Endometrial microvascular endothelial cells (primary cell): ENCODE results near the gene DUSP7. TPM values are rescaled to one million over a fixed set of nuclear protein-coding genes. Genes with fewer than 3 reads are reported as not detected.

Source experiments
- in situ Hi-C: cut with HindIII; loops from 2 replicates; pipeline ENCODE4 v1.10.0; 2017; ENCODE audit warnings: low sequenced_read_pairs, low pct_unique_long_range_greater_than_20kb; ENCODE audit errors: inconsistent ontology term
- total RNA-seq: library from RNA; depleted of rRNA; stranded (reverse); fragments of >200 nt; gene quantifications from one replicate; pipeline ENCODE4 v1.2.3, GENCODE V29; 2015; ENCODE audit errors: inconsistent ontology term

DUSP7 gene
- total RNA-seq, 1 donor from 2014 or later: 29.4 TPM

GRCh38 chr3:52072020-52072419, 15.6 kb upstream of the DUSP7 start:
- in situ Hi-C loops: no loop called here

GRCh38 chr3:52070724-52071621, 14.6 kb upstream of the DUSP7 start:
- in situ Hi-C loops: no loop called here

GRCh38 chr3:52069855-52070254, 13.5 kb upstream of the DUSP7 start:
- in situ Hi-C loops: no loop called here

GRCh38 chr3:52069135-52069534, 12.8 kb upstream of the DUSP7 start:
- in situ Hi-C loops: no loop called here

GRCh38 chr3:52068730-52069129, 12.4 kb upstream of the DUSP7 start:
- in situ Hi-C loops: no loop called here

- in situ Hi-C loops: no loop called here
Observed at GRCh38 chr3:52068055-52068571, 11.7 kb upstream of the DUSP7 start.

- in situ Hi-C loops: no loop called here
Observed at GRCh38 chr3:52067526-52067925, 11.2 kb upstream of the DUSP7 start.

GRCh38 chr3:52067046-52067445, 10.7 kb upstream of the DUSP7 start:
- in situ Hi-C loops: no loop called here

- in situ Hi-C loops: no loop called here
Observed at GRCh38 chr3:52065264-52065756, 8.9 kb upstream of the DUSP7 start.

- in situ Hi-C loops: no loop called here
Observed at GRCh38 chr3:52064561-52064960, 8.2 kb upstream of the DUSP7 start.

GRCh38 chr3:52063026-52063723, 6.8 kb upstream of the DUSP7 start:
- in situ Hi-C loops: no loop called here

- in situ Hi-C loops: no loop called here
Observed at GRCh38 chr3:52062505-52062904, 6.1 kb upstream of the DUSP7 start.

GRCh38 chr3:52061121-52061910, 4.9 kb upstream of the DUSP7 start:
- in situ Hi-C loops: no loop called here

- in situ Hi-C loops: no loop called here
Observed at GRCh38 chr3:52059781-52060180, 3.4 kb upstream of the DUSP7 start.

- in situ Hi-C loops: no loop called here
Observed at GRCh38 chr3:52057812-52058495, 1.6 kb upstream of the DUSP7 start.

GRCh38 chr3:52056968-52057811, 819 bp upstream of the DUSP7 start:
- in situ Hi-C loops: no loop called here

GRCh38 chr3:52055537-52056351, 627 bp downstream of the DUSP7 start:
- in situ Hi-C loops: no loop called here
